Smooth muscle cell (in vitro differentiated cells): ENCODE results near the gene SELENOI. TPM values are rescaled to one million over a fixed set of nuclear protein-coding genes. Genes with fewer than 3 reads are reported as not detected.

Experiments
- DNase-seq: peaks from one replicate; lab custom pipeline; 2025; ENCODE audit not compliant: unreplicated experiment; lab: John Stamatoyannopoulos, UW
- H2AFZ ChIP-seq: fragments of 200-600 bp; sonication (generic); 2 replicates; pipeline ENCODE4 v1.6.0; 2016; ENCODE audit warnings: antibody characterized with exemption, low read depth, mild to moderate bottlenecking
- H3F3A ChIP-seq: fragments of 200-600 bp; sonication (generic); 2 replicates; pipeline ENCODE4 v1.6.0; 2017; ENCODE audit warnings: antibody characterized with exemption, low read depth
- H3K27ac ChIP-seq: fragments of 200-600 bp; sonication (generic); 2 replicates; pipeline ENCODE4 v1.5.1; 2016; ENCODE audit warnings: low read depth, mild to moderate bottlenecking
- H3K27me3 ChIP-seq: fragments of 200-600 bp; sonication (generic); 2 replicates; pipeline ENCODE4 v1.6.1; 2016; ENCODE audit warnings: low read depth, mild to moderate bottlenecking
- H3K36me3 ChIP-seq: fragments of 200-600 bp; sonication (generic); 2 replicates; pipeline ENCODE4 v1.5.1; 2016; ENCODE audit warnings: low read depth
- H3K4me1 ChIP-seq: fragments of 200-600 bp; sonication (generic); 2 replicates; pipeline ENCODE4 v1.5.1; 2016; ENCODE audit warnings: low read depth
- H3K4me2 ChIP-seq: fragments of 200-600 bp; sonication (generic); 2 replicates; pipeline ENCODE4 v1.6.0; 2016; ENCODE audit warnings: mild to moderate bottlenecking
- H3K4me3 ChIP-seq: fragments of 200-600 bp; sonication (generic); 2 replicates; pipeline ENCODE4 v1.5.1; 2016; ENCODE audit warnings: mild to moderate bottlenecking
- H3K79me2 ChIP-seq: fragments of 200-600 bp; sonication (generic); 2 replicates; pipeline ENCODE4 v1.6.0; 2016; ENCODE audit warnings: low read depth, mild to moderate bottlenecking
- H3K9ac ChIP-seq: fragments of 200-600 bp; sonication (generic); 2 replicates; pipeline ENCODE4 v1.6.0; 2016; ENCODE audit warnings: low read depth
- H3K9me3 ChIP-seq: fragments of 200-600 bp; sonication (generic); replicated peaks from 2 replicates; pipeline ENCODE4 v1.5.1; 2016; ENCODE audit warnings: low read depth
- H4K20me1 ChIP-seq: fragments of 200-600 bp; sonication (generic); 2 replicates; pipeline ENCODE4 v1.6.0; 2016; ENCODE audit warnings: low read depth
- CTCF ChIP-seq: fragments of 200-600 bp; sonication (generic); IDR thresholded peaks from 2 replicates; pipeline ENCODE4 v1.5.1; 2017; ENCODE audit warnings: borderline replicate concordance, mild to moderate bottlenecking, antibody characterized with exemption; ENCODE audit not compliant: insufficient read depth, poor library complexity, severe bottlenecking
- WGBS: methylation state at CpG from one replicate; pipeline ENCODE4 v1.1.7; 2016; ENCODE audit warnings: low lambda C conversion rate; 5-methylcytosine and 5-hydroxymethylcytosine counted together
- polyA plus RNA-seq: library from polyadenylated mRNA; unstranded; fragments of >200 nt; fragmentation: Nextera tagmentation; extraction: Ambion mirVana; gene quantifications from 2 replicates; pipeline ENCODE4 v1.2.1, GENCODE V29; 2016
- total RNA-seq: library from RNA; depleted of rRNA; stranded (reverse); fragments of >200 nt; gene quantifications from 2 replicates; pipeline ENCODE4 v1.2.3, GENCODE V29; 2014

Gene SELENOI
- total and polyA plus RNA-seq, 2 experiments from 2014 or later: 3.3 to 26.3 TPM

DNA sequence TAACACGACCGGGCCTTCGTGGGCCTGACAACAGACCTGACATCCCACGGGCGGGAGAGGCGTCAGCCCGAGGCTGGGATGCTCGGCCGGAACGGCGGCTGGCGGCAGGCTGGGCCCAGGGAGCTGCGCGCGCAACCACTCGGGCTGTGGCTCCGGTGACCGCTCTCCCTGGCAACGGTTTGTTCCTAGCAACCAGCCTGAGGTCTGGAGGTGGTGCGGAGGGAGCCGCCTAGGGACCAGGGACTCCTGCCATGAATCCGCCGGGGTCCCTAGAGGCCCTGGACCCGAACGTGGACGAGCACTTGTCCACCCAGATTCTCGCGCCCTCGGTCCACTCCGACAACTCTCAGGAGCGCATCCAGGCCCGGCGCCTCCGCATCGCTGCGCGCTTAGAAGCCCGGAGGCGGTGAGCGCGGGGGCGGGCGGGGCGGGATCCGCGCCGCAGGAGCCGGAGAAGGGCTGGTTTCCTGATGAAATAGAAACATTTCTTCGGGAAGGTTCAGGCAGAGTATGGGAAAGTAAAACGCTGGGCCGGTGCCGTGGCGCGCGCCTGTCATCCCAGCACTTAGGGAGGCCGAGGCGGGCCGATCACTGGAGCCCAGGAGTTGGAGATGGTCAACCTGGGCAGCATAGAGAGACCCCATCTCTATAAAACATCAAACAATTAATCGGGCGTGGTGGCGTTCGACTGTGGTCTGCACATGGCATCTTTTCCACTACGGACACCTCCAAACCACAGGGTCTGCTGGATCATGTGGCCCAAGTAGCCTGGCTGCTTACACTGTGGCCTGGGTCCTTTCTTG is 56.0 kb downstream of the SELENOI start, which contains the start of gene DRC1:
TSS of gene DRC1 (plus strand) at position 182 of the 803 bp plus-strand sequence. CDS start at position 252, 70 bp downstream.
- TF ChIP-seq CTCF: no peak
- H3K36me3 ChIP-seq: no peaks in the 10 kb centered on the region
- peak within 1 kb of the TSS; percentile 66 for H3K27ac ChIP-seq
- H3K4me2 ChIP-seq: peak within 1 kb of the TSS; percentile 90
- peak within 1 kb of the TSS; percentile 51 for H2AFZ ChIP-seq
- no peaks in the 10 kb centered on the region for H3F3A ChIP-seq
- no peaks in the 10 kb centered on the region for H3K27me3 ChIP-seq
- no peaks in the 10 kb centered on the region for H3K9me3 ChIP-seq
- H4K20me1 ChIP-seq: no peaks in the 10 kb centered on the region
- peak within 1 kb of the TSS; percentile 90 for H3K9ac ChIP-seq
- DNase-seq: peak; percentile 51
- no peaks in the 10 kb centered on the region for H3K79me2 ChIP-seq
- WGBS: 21% methylated on average over 46 of the region's 63 CpGs
- H3K4me1 ChIP-seq: peaks cover 4% of the 10 kb centered on the region
- H3K4me3 ChIP-seq: peak within 1 kb of the TSS; percentile 52

- H3K27me3 ChIP-seq: peaks cover 6% of the 10 kb centered on the region
- H4K20me1 ChIP-seq: no peaks in the 10 kb centered on the region
- WGBS: 92% methylated on average over 9 of the region's 9 CpGs
- no peaks in the 10 kb centered on the region for H3K36me3 ChIP-seq
- H3K4me1 ChIP-seq: no peaks in the 10 kb centered on the region
- no peak for TF ChIP-seq CTCF
- no peak overlapping the region for H3K9ac ChIP-seq
- H2AFZ ChIP-seq: no peak overlapping the region
- no peaks in the 10 kb centered on the region for H3K79me2 ChIP-seq
- H3K9me3 ChIP-seq: no peaks in the 10 kb centered on the region
- H3K27ac ChIP-seq: no peak overlapping the region
- H3K4me3 ChIP-seq: no peak overlapping the region
- H3F3A ChIP-seq: no peaks in the 10 kb centered on the region
- DNase-seq: no peak
- no peak overlapping the region for H3K4me2 ChIP-seq
Observed at GRCh38 chr2:26407526-26407925, 61.6 kb downstream of the SELENOI start.

GRCh38 chr2:26409785-26410184 is 63.8 kb downstream of the SELENOI start:
- no peaks in the 10 kb centered on the region for H3K9me3 ChIP-seq
- no peaks in the 10 kb centered on the region for H4K20me1 ChIP-seq
- no peaks in the 10 kb centered on the region for H3K4me1 ChIP-seq
- WGBS: 100% methylated on average over 1 of the region's 1 CpG
- no peaks in the 10 kb centered on the region for H3K79me2 ChIP-seq
- no peaks in the 10 kb centered on the region for H3F3A ChIP-seq
- H3K9ac ChIP-seq: no peak overlapping the region
- no peak for DNase-seq
- H3K27ac ChIP-seq: no peak overlapping the region
- no peak for TF ChIP-seq CTCF
- H3K27me3 ChIP-seq: peaks cover 6% of the 10 kb centered on the region
- H3K4me3 ChIP-seq: no peak overlapping the region
- H3K4me2 ChIP-seq: no peak overlapping the region
- no peaks in the 10 kb centered on the region for H3K36me3 ChIP-seq
- H2AFZ ChIP-seq: no peak overlapping the region

GRCh38 chr2:26410764-26411243 is 64.9 kb downstream of the SELENOI start:
- Histone ChIP-seq H3F3A (no peaks in the 10 kb centered on the region), H3K4me2 (no peak overlapping the region), H3K9ac (no peak overlapping the region), H3K36me3 (no peaks in the 10 kb centered on the region), H3K9me3 (no peaks in the 10 kb centered on the region), H3K4me3 (no peak overlapping the region), H3K27ac (no peak overlapping the region), H3K27me3 (peaks cover 6% of the 10 kb centered on the region), H2AFZ (no peak overlapping the region), H3K79me2 (no peaks in the 10 kb centered on the region), H4K20me1 (no peaks in the 10 kb centered on the region), H3K4me1 (no peaks in the 10 kb centered on the region)
- no peak for TF ChIP-seq CTCF
- no peak for DNase-seq
- 94% methylated on average over 2 of the region's 2 CpGs for WGBS
